HFFc6 (cell line): ENCODE measurements around the gene DCAF5. TPM values are rescaled to one million over a fixed set of nuclear protein-coding genes. Genes with fewer than 3 reads are reported as not detected.

ENCODE experiments used
- DNase-seq: peaks from one replicate; pipeline ENCODE4 v3.0.0-alpha.2; 2018
- H3K27ac Mint-ChIP-seq: 2 replicates; pipeline ENCODE4 v1.8.0; 2020; ENCODE audit warnings: mild to moderate bottlenecking, mixed read lengths
- H3K27me3 Mint-ChIP-seq: 2 replicates; pipeline ENCODE4 v1.8.0; 2021; ENCODE audit warnings: mild to moderate bottlenecking, moderate library complexity, mixed read lengths; ENCODE audit not compliant: insufficient read depth
- H3K36me3 Mint-ChIP-seq: 2 replicates; pipeline ENCODE4 v1.8.0; 2021; ENCODE audit warnings: low read depth, mixed read lengths
- H3K4me1 Mint-ChIP-seq: 2 replicates; pipeline ENCODE4 v1.8.0; 2020; ENCODE audit warnings: low read depth, mixed read lengths
- H3K4me3 Mint-ChIP-seq: 2 replicates; pipeline ENCODE4 v1.8.0; 2020; ENCODE audit warnings: mild to moderate bottlenecking, moderate library complexity, mixed read lengths
- H3K9me3 Mint-ChIP-seq: 2 replicates; pipeline ENCODE4 v1.8.0; 2020; ENCODE audit warnings: mild to moderate bottlenecking, mixed read lengths
- total RNA-seq, 6 experiments: library from RNA; stranded (reverse); fragmentation: NEBNext Ultra II Directional; extraction: Animal tissue kit (Norgen Biotek cat#: 25700); gene quantifications; 2 replicates in 1 of 6; 3 replicates in 5 of 6; pipeline ENCODE4 v1.2.3, GENCODE V29; 2021
- TF ChIP-seq, protein P1 (sequence below): fragments of 200-600 bp; sonication (generic); IDR thresholded peaks from 2 replicates; pipeline ENCODE4 v1.5.0; 2021; ENCODE audit warnings: antibody characterized with exemption, mild to moderate bottlenecking

The DCAF5 gene
- total RNA-seq, 6 experiments from 2014 or later = 23.4 to 34.7 (median 27.0) TPM

GRCh38 chr14:69076341-69076740 lies 76.6 kb downstream of the DCAF5 start:
- no peaks in the 10 kb centered on the region for H3K9me3 Mint-ChIP-seq
- peaks cover 68% of the 10 kb centered on the region for H3K4me1 Mint-ChIP-seq
- H3K27ac Mint-ChIP-seq = peak overlapping the region; percentile 93
- H3K36me3 Mint-ChIP-seq = peaks cover 47% of the 10 kb centered on the region
- no peaks in the 10 kb centered on the region for H3K27me3 Mint-ChIP-seq
- TF ChIP-seq, protein P1, sequence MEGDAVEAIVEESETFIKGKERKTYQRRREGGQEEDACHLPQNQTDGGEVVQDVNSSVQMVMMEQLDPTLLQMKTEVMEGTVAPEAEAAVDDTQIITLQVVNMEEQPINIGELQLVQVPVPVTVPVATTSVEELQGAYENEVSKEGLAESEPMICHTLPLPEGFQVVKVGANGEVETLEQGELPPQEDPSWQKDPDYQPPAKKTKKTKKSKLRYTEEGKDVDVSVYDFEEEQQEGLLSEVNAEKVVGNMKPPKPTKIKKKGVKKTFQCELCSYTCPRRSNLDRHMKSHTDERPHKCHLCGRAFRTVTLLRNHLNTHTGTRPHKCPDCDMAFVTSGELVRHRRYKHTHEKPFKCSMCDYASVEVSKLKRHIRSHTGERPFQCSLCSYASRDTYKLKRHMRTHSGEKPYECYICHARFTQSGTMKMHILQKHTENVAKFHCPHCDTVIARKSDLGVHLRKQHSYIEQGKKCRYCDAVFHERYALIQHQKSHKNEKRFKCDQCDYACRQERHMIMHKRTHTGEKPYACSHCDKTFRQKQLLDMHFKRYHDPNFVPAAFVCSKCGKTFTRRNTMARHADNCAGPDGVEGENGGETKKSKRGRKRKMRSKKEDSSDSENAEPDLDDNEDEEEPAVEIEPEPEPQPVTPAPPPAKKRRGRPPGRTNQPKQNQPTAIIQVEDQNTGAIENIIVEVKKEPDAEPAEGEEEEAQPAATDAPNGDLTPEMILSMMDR = no peak
- no peak for DNase-seq
- no peak overlapping the region for H3K4me3 Mint-ChIP-seq

DNA sequence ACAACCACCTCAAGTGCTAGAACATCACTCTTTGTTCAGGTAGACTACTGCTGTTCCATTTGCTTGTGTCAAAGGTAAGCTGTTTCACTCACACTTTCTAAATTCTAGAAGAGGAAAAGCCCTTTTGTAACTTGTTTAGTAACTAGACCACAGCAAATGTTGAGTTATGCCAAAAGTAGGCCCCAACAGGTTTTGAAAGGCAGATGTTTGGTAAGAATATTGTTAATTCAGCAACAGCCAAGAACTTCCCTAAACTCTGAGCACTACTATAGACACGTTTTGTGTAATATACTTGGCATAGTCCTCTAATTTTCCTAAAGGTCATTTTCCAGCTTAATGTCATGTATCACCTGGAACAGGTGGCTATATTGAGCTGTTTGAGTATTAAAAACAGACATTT lies 79.0 kb downstream of the DCAF5 start:
- Mint-ChIP-seq H3K36me3 (peaks cover 52% of the 10 kb centered on the region), H3K9me3 (no peaks in the 10 kb centered on the region), H3K4me3 (no peak overlapping the region), H3K27me3 (no peaks in the 10 kb centered on the region), H3K27ac (0 out of 2 replicates have a peak overlapping the region, but pooled peaks have one; percentile 15), H3K4me1 (peaks cover 53% of the 10 kb centered on the region)
- no peak for DNase-seq
- TF ChIP-seq, protein P1 = no peak

DNA sequence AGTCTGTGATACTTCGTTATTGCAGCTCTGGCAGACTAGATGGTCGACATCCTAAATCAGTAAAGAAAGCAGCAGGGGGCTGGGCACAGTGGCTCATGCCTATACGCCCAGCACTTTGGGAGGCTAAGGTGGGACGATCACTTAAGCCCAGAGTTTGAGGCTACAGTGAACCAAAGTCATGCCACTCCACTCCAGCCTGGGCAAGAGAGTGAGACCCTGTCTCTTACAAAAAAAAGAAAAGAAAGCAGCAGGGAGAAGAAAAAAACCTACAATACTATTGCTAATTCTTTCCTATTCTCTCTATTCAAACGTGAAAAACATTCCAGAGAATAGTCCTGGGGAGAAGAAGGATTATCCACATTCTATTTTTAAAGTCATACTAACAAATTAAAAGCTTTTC lies 79.5 kb downstream of the DCAF5 start:
- Mint-ChIP-seq H3K4me1 (peaks cover 53% of the 10 kb centered on the region), H3K9me3 (no peaks in the 10 kb centered on the region), H3K27me3 (no peaks in the 10 kb centered on the region), H3K27ac (no peak overlapping the region), H3K4me3 (no peak overlapping the region), H3K36me3 (peaks cover 50% of the 10 kb centered on the region)
- no peak for DNase-seq
- TF ChIP-seq, protein P1 = no peak

DNA sequence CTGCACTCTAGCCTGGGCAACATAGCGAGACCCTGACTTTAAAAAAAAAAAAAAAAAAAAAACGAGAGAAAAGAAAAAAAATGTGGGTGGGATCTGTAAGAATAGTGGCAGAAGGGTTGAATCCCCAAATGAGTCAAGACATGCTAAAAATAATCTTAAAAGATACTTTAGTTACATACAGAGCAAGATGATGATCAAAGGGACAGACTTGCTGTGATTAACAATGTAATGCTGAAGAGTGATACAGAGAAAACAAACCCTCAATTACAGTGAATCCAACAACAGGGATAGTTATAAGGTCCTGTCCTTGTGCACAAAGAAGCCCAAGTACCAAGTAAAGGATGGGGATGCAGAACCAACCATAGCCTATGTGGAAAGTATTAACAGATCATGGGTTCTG lies 80.3 kb downstream of the DCAF5 start:
- Mint-ChIP-seq H3K27me3 (no peaks in the 10 kb centered on the region), H3K4me3 (no peak overlapping the region), H3K9me3 (no peaks in the 10 kb centered on the region), H3K4me1 (peaks cover 45% of the 10 kb centered on the region), H3K27ac (no peak overlapping the region), H3K36me3 (peaks cover 47% of the 10 kb centered on the region)
- TF ChIP-seq, protein P1 = no peak
- no peak for DNase-seq

- peak; percentile 62 for DNase-seq
- TF ChIP-seq, protein P1 = no peak
- Mint-ChIP-seq H3K9me3 (no peaks in the 10 kb centered on the region), H3K27ac (peak overlapping the region; percentile 89), H3K27me3 (no peaks in the 10 kb centered on the region), H3K4me1 (peaks cover 25% of the 10 kb centered on the region), H3K4me3 (no peak overlapping the region), H3K36me3 (peaks cover 27% of the 10 kb centered on the region)
These were observed 84.0 kb downstream of the DCAF5 start for GRCh38 chr14:69068744-69069421.
